ENCODE measurements around the gene TOMM5. TPM values are rescaled to one million over a fixed set of nuclear protein-coding genes. Genes with fewer than 3 reads are reported as not detected.

TOMM5 gene
- total and polyA plus RNA-seq, 2 donors (not counting 1 experiment from before 2014, with no cell fraction given): 113 to 162 TPM

DNA sequence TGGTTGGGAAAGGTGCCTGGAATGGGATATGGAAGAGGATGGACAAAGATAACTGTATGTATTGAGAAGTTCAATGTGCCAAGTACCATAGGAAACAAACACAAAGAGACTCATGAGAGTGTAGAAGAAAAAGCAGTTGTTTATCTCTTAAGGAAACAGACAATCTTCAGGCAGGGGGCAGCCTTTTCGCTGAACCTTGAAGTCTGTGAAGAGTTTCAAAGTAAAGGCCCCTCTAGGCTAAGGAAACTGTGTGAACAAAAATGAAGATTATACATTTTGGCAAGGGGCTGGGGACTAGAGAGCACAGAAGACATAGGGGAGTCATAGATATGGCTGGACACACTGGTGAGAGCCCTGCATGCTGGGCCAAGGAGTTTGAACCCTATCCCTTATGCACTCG, 30.9 kb upstream of the TOMM5 start:
- H3K4me1 ChIP-seq (ENCODE audit: control insufficient read depth, extremely low read depth, insufficient read depth, low read length): no peaks in the 10 kb centered on the region
- H3K79me2 ChIP-seq (ENCODE audit: control insufficient read depth, insufficient read depth, low read length): no peaks in the 10 kb centered on the region
- H3K27ac ChIP-seq (ENCODE audit: insufficient read depth, low read length): no peak overlapping the region
- no peaks in the 10 kb centered on the region for H3K36me3 ChIP-seq (ENCODE audit: control insufficient read depth, insufficient read depth, low read length)
- H3K27me3 ChIP-seq (ENCODE audit: control insufficient read depth, insufficient read depth, low read length): no peaks in the 10 kb centered on the region
- no peak overlapping the region for H3K4me3 ChIP-seq (replicated peaks in 1 of 4; ENCODE audit: control extremely low read depth in 1 of 4, insufficient read depth in 1 of 4, low read depth in 3 of 4, low read length in 4 of 4)
- TF ChIP-seq EZH2 (IDR thresholded peaks at IDR 0.05; ENCODE audit: low read length, missing control alignments): no peak
- TF ChIP-seq, protein P1, sequence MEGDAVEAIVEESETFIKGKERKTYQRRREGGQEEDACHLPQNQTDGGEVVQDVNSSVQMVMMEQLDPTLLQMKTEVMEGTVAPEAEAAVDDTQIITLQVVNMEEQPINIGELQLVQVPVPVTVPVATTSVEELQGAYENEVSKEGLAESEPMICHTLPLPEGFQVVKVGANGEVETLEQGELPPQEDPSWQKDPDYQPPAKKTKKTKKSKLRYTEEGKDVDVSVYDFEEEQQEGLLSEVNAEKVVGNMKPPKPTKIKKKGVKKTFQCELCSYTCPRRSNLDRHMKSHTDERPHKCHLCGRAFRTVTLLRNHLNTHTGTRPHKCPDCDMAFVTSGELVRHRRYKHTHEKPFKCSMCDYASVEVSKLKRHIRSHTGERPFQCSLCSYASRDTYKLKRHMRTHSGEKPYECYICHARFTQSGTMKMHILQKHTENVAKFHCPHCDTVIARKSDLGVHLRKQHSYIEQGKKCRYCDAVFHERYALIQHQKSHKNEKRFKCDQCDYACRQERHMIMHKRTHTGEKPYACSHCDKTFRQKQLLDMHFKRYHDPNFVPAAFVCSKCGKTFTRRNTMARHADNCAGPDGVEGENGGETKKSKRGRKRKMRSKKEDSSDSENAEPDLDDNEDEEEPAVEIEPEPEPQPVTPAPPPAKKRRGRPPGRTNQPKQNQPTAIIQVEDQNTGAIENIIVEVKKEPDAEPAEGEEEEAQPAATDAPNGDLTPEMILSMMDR (conservative IDR thresholded peaks at IDR 0.05 in 1 of 2, IDR thresholded peaks at IDR 0.05 in 1 of 2; ENCODE audit: low read depth in 1 of 2, low read length in 2 of 2): no peak
- H3K9ac ChIP-seq (ENCODE audit: insufficient read depth, low read length): no peak overlapping the region
- no peaks in the 10 kb centered on the region for H3K9me3 ChIP-seq (ENCODE audit: control insufficient read depth, insufficient read depth, low read depth, low read length)
- DNase-seq (ENCODE audit: low read depth in 2 of 2): no peak
- H4K20me1 ChIP-seq (ENCODE audit: control insufficient read depth, extremely low read depth, insufficient read depth, low read length): no peaks in the 10 kb centered on the region
- no peak overlapping the region for H2AFZ ChIP-seq (ENCODE audit: low read length)
- H3K4me2 ChIP-seq (ENCODE audit: extremely low read depth, insufficient read depth, low read length): no peak overlapping the region

DNA sequence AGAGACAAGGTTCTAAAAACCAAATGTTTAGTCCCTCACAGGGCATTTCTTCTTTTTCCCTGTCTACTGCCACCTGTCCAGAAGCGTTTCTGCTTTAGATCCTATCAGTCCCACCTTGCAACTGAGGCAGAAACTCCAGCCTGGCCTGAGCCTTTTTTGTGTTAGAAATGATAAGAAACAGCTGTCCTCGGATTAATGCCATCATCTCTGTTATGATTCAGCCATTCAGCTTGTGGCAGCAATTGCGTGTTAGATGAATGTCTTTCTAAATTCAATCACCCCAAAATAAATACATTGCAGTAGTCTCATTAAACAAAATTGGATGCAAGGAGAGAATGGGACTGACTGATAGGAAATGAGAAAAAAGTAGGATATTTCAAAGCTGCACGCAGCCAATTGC, 30.1 kb upstream of the TOMM5 start:
- Histone ChIP-seq H3K36me3 (ENCODE audit: control insufficient read depth, insufficient read depth, low read length) (no peaks in the 10 kb centered on the region), H3K9me3 (ENCODE audit: control insufficient read depth, insufficient read depth, low read depth, low read length) (no peaks in the 10 kb centered on the region), H3K27ac (ENCODE audit: insufficient read depth, low read length) (no peak overlapping the region), H3K9ac (ENCODE audit: insufficient read depth, low read length) (no peak overlapping the region), H3K4me1 (ENCODE audit: control insufficient read depth, extremely low read depth, insufficient read depth, low read length) (no peaks in the 10 kb centered on the region), H3K4me2 (ENCODE audit: extremely low read depth, insufficient read depth, low read length) (no peak overlapping the region), H3K4me3 (replicated peaks in 1 of 4; ENCODE audit: control extremely low read depth in 1 of 4, insufficient read depth in 1 of 4, low read depth in 3 of 4, low read length in 4 of 4) (no peak overlapping the region), H3K27me3 (ENCODE audit: control insufficient read depth, insufficient read depth, low read length) (no peaks in the 10 kb centered on the region), H3K79me2 (ENCODE audit: control insufficient read depth, insufficient read depth, low read length) (no peaks in the 10 kb centered on the region), H4K20me1 (ENCODE audit: control insufficient read depth, extremely low read depth, insufficient read depth, low read length) (no peaks in the 10 kb centered on the region), H2AFZ (ENCODE audit: low read length) (no peak overlapping the region)
- TF ChIP-seq, protein P1 (conservative IDR thresholded peaks at IDR 0.05 in 1 of 2, IDR thresholded peaks at IDR 0.05 in 1 of 2; ENCODE audit: low read depth in 1 of 2, low read length in 2 of 2): no peak
- TF ChIP-seq EZH2 (IDR thresholded peaks at IDR 0.05; ENCODE audit: low read length, missing control alignments): no peak
- peak in 1 of 2 donors; percentile 1 for DNase-seq (ENCODE audit: low read depth in 2 of 2)

DNA sequence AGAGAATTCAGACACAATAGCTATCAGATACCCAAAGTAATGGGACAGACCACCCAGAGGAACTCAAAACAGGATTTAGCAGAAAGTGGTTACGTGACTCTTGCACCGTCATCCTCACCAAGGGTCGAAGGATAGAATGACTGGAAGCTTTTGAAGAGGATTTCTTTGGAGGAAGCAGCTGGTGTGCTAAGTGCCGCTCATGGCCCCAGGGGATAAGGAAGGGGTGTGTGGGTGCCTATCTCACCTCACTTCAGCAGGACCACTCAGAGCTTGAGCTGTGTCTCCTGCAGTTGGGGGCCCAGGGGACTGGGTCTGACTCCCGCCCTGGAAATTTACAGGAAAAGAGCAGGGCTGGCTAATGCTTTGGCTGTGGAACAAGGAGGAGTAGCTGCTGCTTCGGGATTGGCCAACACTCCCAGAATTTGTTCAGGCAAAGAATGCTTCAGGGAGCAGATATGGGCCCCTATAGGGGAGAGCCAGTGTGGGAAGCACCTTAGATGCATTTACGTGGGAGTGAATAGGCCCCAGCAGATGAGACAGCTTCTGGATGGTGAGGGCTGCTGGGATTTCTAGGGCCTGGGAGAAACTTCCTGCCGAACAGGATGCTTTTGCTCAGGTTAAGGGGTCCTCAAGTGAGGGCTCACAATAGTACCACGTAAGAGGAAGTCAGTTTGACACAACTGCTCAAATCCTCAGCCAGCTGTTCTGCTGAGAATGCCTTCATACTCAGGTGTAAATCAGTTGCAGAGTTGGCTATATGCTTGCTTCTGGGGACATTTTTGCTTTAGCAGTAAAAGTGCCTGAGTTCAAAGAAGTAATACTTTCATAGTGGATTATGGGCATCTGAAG, 29.1 kb upstream of the TOMM5 start:
- Histone ChIP-seq H3K4me2 (ENCODE audit: extremely low read depth, insufficient read depth, low read length) (no peak overlapping the region), H3K36me3 (ENCODE audit: control insufficient read depth, insufficient read depth, low read length) (no peaks in the 10 kb centered on the region), H3K27ac (ENCODE audit: insufficient read depth, low read length) (no peak overlapping the region), H3K4me1 (ENCODE audit: control insufficient read depth, extremely low read depth, insufficient read depth, low read length) (no peaks in the 10 kb centered on the region), H3K4me3 (replicated peaks in 1 of 4; ENCODE audit: control extremely low read depth in 1 of 4, insufficient read depth in 1 of 4, low read depth in 3 of 4, low read length in 4 of 4) (no peak overlapping the region), H3K27me3 (ENCODE audit: control insufficient read depth, insufficient read depth, low read length) (no peaks in the 10 kb centered on the region), H3K79me2 (ENCODE audit: control insufficient read depth, insufficient read depth, low read length) (no peaks in the 10 kb centered on the region), H3K9ac (ENCODE audit: insufficient read depth, low read length) (no peak overlapping the region), H4K20me1 (ENCODE audit: control insufficient read depth, extremely low read depth, insufficient read depth, low read length) (no peaks in the 10 kb centered on the region), H3K9me3 (ENCODE audit: control insufficient read depth, insufficient read depth, low read depth, low read length) (no peaks in the 10 kb centered on the region), H2AFZ (ENCODE audit: low read length) (no peak overlapping the region)
- TF ChIP-seq EZH2 (IDR thresholded peaks at IDR 0.05; ENCODE audit: low read length, missing control alignments): no peak
- TF ChIP-seq, protein P1 (conservative IDR thresholded peaks at IDR 0.05 in 1 of 2, IDR thresholded peaks at IDR 0.05 in 1 of 2; ENCODE audit: low read depth in 1 of 2, low read length in 2 of 2): no peak
- no peak for DNase-seq (ENCODE audit: low read depth in 2 of 2)
